Activated CD8-positive, alpha-beta memory T cell treated with anti-CD3 and anti-CD28 coated beads, Interleukin-2, amount 50 U/mL, for 24 hours (primary cell): ENCODE results near the gene WARS2.

ENCODE experiments used
- DNase-seq: peaks from one replicate; pipeline ENCODE4 v3.0.0-alpha.2; 2020; ENCODE audit errors: extremely low read depth

The WARS2 gene

GRCh38 chr1:119083479-119083878 lies 57.0 kb downstream of the WARS2 start:
- DNase-seq: no peak

- no peak for DNase-seq
Measured at GRCh38 chr1:119081700-119082099, 58.8 kb downstream of the WARS2 start.

GRCh38 chr1:119081267-119081666 lies 59.2 kb downstream of the WARS2 start:
- no peak for DNase-seq

- no peak for DNase-seq
Measured at GRCh38 chr1:119080586-119080985, 59.9 kb downstream of the WARS2 start.

- DNase-seq: no peak
Measured at GRCh38 chr1:119079881-119080280, 60.6 kb downstream of the WARS2 start.

GRCh38 chr1:119075614-119076013 lies 64.8 kb downstream of the WARS2 start:
- no peak for DNase-seq

- no peak for DNase-seq
Measured at GRCh38 chr1:119071321-119071720, 69.1 kb downstream of the WARS2 start.

- DNase-seq: no peak
Measured at GRCh38 chr1:119069682-119070081, 70.8 kb downstream of the WARS2 start.

GRCh38 chr1:119068427-119068826 lies 72.0 kb downstream of the WARS2 start:
- DNase-seq: no peak

GRCh38 chr1:119061700-119062099 lies 78.8 kb downstream of the WARS2 start:
- no peak for DNase-seq

GRCh38 chr1:119055568-119055967 lies 84.9 kb downstream of the WARS2 start:
- DNase-seq: no peak

- DNase-seq: no peak
Measured at GRCh38 chr1:119053917-119054316, 86.5 kb downstream of the WARS2 start.

- no peak for DNase-seq
Measured at GRCh38 chr1:119052267-119052666, 88.2 kb downstream of the WARS2 start.

GRCh38 chr1:119048624-119049404 lies 91.6 kb downstream of the WARS2 start:
- DNase-seq: no peak

- no peak for DNase-seq
Measured at GRCh38 chr1:119046785-119047438, 93.5 kb downstream of the WARS2 start.

- DNase-seq: no peak
Measured at GRCh38 chr1:119046429-119046784, 94.0 kb downstream of the WARS2 start.

- no peak for DNase-seq
Measured at GRCh38 chr1:119045096-119045746, 95.2 kb downstream of the WARS2 start.

- DNase-seq: no peak
Measured at GRCh38 chr1:119040906-119041305, 99.5 kb downstream of the WARS2 start.

- no peak for DNase-seq
Measured at GRCh38 chr1:119040489-119040888, 100.0 kb downstream of the WARS2 start.

GRCh38 chr1:119038363-119038762 lies 102.1 kb downstream of the WARS2 start:
- DNase-seq: no peak

GRCh38 chr1:119034359-119034758 lies 106.1 kb downstream of the WARS2 start:
- DNase-seq: no peak

GRCh38 chr1:119032986-119033385 lies 107.5 kb downstream of the WARS2 start:
- no peak for DNase-seq

- no peak for DNase-seq
Measured at GRCh38 chr1:119027759-119028158, 112.7 kb downstream of the WARS2 start.
